T1000 (cell line): Measurements from ENCODE around the gene PPM1E.

Experiments
- DNase-seq: peaks from one replicate; lab custom pipeline; 2025; ENCODE audit warnings: mixed read lengths; lab: John Stamatoyannopoulos, UW

The PPM1E gene

GRCh38 chr17:58996968-58997367 is 241.3 kb downstream of the PPM1E start:
- DNase-seq, result no peak

- DNase-seq, result no peak
These were observed 242.3 kb downstream of the PPM1E start for GRCh38 chr17:58997756-58998553.

- DNase-seq, result no peak
These were observed 243.2 kb downstream of the PPM1E start for GRCh38 chr17:58998871-58999270.

- no peak for DNase-seq
These were observed 243.8 kb downstream of the PPM1E start for GRCh38 chr17:58999500-58999899.

- no peak for DNase-seq
These were observed 244.4 kb downstream of the PPM1E start for GRCh38 chr17:59000022-59000421.

- no peak for DNase-seq
These were observed 245.6 kb downstream of the PPM1E start for GRCh38 chr17:59001158-59001814.

- no peak for DNase-seq
These were observed 246.5 kb downstream of the PPM1E start for GRCh38 chr17:59002126-59002525.

- DNase-seq, result no peak
These were observed 247.2 kb downstream of the PPM1E start for GRCh38 chr17:59002848-59003247.

- DNase-seq, result no peak
These were observed 248.2 kb downstream of the PPM1E start for GRCh38 chr17:59003860-59004259.

GRCh38 chr17:59004338-59005111 is 248.9 kb downstream of the PPM1E start:
- peak; percentile 33 for DNase-seq

- no peak for DNase-seq
These were observed 252.3 kb downstream of the PPM1E start for GRCh38 chr17:59007995-59008394.

- DNase-seq, result no peak
These were observed 253.1 kb downstream of the PPM1E start for GRCh38 chr17:59008737-59009136.

GRCh38 chr17:59010026-59010425 is 254.4 kb downstream of the PPM1E start:
- no peak for DNase-seq

- no peak for DNase-seq
These were observed 256.3 kb downstream of the PPM1E start for GRCh38 chr17:59011975-59012374.

GRCh38 chr17:59018019-59018418 is 262.4 kb downstream of the PPM1E start:
- DNase-seq, result no peak

- no peak for DNase-seq
These were observed 269.3 kb downstream of the PPM1E start for GRCh38 chr17:59024916-59025315.

GRCh38 chr17:59026176-59026939 is 270.7 kb downstream of the PPM1E start:
- no peak for DNase-seq

GRCh38 chr17:59027750-59028149 is 272.1 kb downstream of the PPM1E start:
- DNase-seq, result no peak

- no peak for DNase-seq
These were observed 272.7 kb downstream of the PPM1E start for GRCh38 chr17:59028328-59028727.

- no peak for DNase-seq
These were observed 275.2 kb downstream of the PPM1E start for GRCh38 chr17:59030811-59031210.
